Left lobe of liver (tissue), 2 donors: ENCODE measurements around the gene VRK2. TPM values are rescaled to one million over a fixed set of nuclear protein-coding genes. Genes with fewer than 3 reads are reported as not detected.
"Not testable (repeated sequence)": the region's sequence is repeated elsewhere in the genome, so short reads cannot be mapped to it uniquely, and the experiment has no call there.

ENCODE experiments used
- ATAC-seq: fragments of 200-7000 bp; cut with Tn5 transposase; one replicate; pipeline ENCODE4 v1.9.1; 2020; ENCODE audit warnings: mild to moderate bottlenecking, moderate library complexity
- DNase-seq: peaks from one replicate; pipeline ENCODE4 v3.0.0-alpha.2; 2020; ENCODE audit warnings: low spot score
- total RNA-seq: library from RNA; stranded (reverse); gene quantifications from one replicate; pipeline ENCODE4 v1.2.1, GENCODE V29; 2021
- donor health status: DM: no; HTN: no; CAD: no; lungs with moderate emphysema.
- donor health status: DM: no; HTN: yes; CAD: no.

VRK2 gene
- total RNA-seq, 1 donor from 2014 or later = 8.5 TPM

GRCh38 chr2:58106896-58107295 lies 60.3 kb downstream of the VRK2 start:
- DNase-seq (no peak), ATAC-seq (no peak)

GRCh38 chr2:58107803-58108710 lies 61.5 kb downstream of the VRK2 start:
- peak; percentile 18 for ATAC-seq
- DNase-seq = no peak

GRCh38 chr2:58109481-58109880 lies 62.9 kb downstream of the VRK2 start:
- ATAC-seq = no peak
- DNase-seq = no peak

- DNase-seq (no peak), ATAC-seq (no peak)
Observed at GRCh38 chr2:58110765-58111164, 64.2 kb downstream of the VRK2 start.

- DNase-seq, ATAC-seq: not testable (repeated sequence)
Observed at GRCh38 chr2:58113563-58113962, 67.0 kb downstream of the VRK2 start.

- no peak for ATAC-seq
- DNase-seq = no peak
Observed at GRCh38 chr2:58120626-58121229, 74.1 kb downstream of the VRK2 start.

GRCh38 chr2:58122040-58122439 lies 75.4 kb downstream of the VRK2 start:
- ATAC-seq = no peak

GRCh38 chr2:58122540-58122939 lies 75.9 kb downstream of the VRK2 start:
- no peak for DNase-seq
- ATAC-seq = no peak

More at GRCh38 chr2:58122040-58122439, 75.4 kb downstream of the VRK2 start:
- DNase-seq = no peak

- DNase-seq = no peak
- no peak for ATAC-seq
Observed at GRCh38 chr2:58127111-58127510, 80.5 kb downstream of the VRK2 start.

GRCh38 chr2:58130238-58130637 lies 83.6 kb downstream of the VRK2 start:
- ATAC-seq (no peak), DNase-seq (no peak)

- ATAC-seq = peak; percentile 46
- DNase-seq = no peak
Observed at GRCh38 chr2:58131191-58132011, 84.8 kb downstream of the VRK2 start.

- ATAC-seq (no peak), DNase-seq (no peak)
Observed at GRCh38 chr2:58133395-58133794, 86.8 kb downstream of the VRK2 start.

- ATAC-seq (no peak), DNase-seq (no peak)
Observed at GRCh38 chr2:58135861-58136260, 89.3 kb downstream of the VRK2 start.

- ATAC-seq (no peak), DNase-seq (no peak)
Observed at GRCh38 chr2:58137221-58137620, 90.6 kb downstream of the VRK2 start.

- ATAC-seq = no peak
Observed at GRCh38 chr2:58137856-58138255, 91.2 kb downstream of the VRK2 start.

GRCh38 chr2:58138396-58139030 lies 91.9 kb downstream of the VRK2 start:
- ATAC-seq (no peak), DNase-seq (no peak)

More at GRCh38 chr2:58137856-58138255, 91.2 kb downstream of the VRK2 start:
- no peak for DNase-seq

GRCh38 chr2:58140508-58141072 lies 94.0 kb downstream of the VRK2 start:
- ATAC-seq = no peak
- no peak for DNase-seq

- ATAC-seq, DNase-seq: not testable (repeated sequence)
Observed at GRCh38 chr2:58145769-58146168, 99.2 kb downstream of the VRK2 start.

GRCh38 chr2:58146707-58147106 lies 100.1 kb downstream of the VRK2 start:
- DNase-seq (no peak), ATAC-seq (no peak)

GRCh38 chr2:58155160-58155778 lies 108.7 kb downstream of the VRK2 start:
- DNase-seq (no peak), ATAC-seq (no peak)
